Duodenal mucosa (tissue), 2 donors: Measurements from ENCODE around the gene SORT1.
A peak's percentile ranks its signal among the peaks of the same experiment; 100 is the strongest.

Source experiments
- H3K27ac ChIP-seq: one replicate; pipeline ENCODE4 v1.7.0; 2013; ENCODE audit warnings: low read depth, low read length
- H3K27me3 ChIP-seq, 2 donors: one replicate each; pipeline ENCODE4 v1.7.0; 2013; ENCODE audit warnings: low read length in 2 of 2, control low read depth in 1 of 2; ENCODE audit not compliant: insufficient read depth in 2 of 2, control insufficient read depth in 1 of 2
- H3K36me3 ChIP-seq, 2 donors: one replicate each; pipeline ENCODE4 v1.7.0; 2013; ENCODE audit warnings: low read length in 2 of 2, control low read depth in 1 of 2; ENCODE audit not compliant: insufficient read depth in 2 of 2, control insufficient read depth in 1 of 2
- H3K4me1 ChIP-seq, 2 donors: one replicate each; pipeline ENCODE4 v1.7.0; 2013; ENCODE audit warnings: low read length in 2 of 2, control low read depth in 1 of 2; ENCODE audit not compliant: insufficient read depth in 2 of 2, control insufficient read depth in 1 of 2
- H3K4me3 ChIP-seq, 2 donors: one replicate each; pipeline ENCODE4 v1.7.0; 2013; ENCODE audit warnings: low read length in 2 of 2, low read depth in 1 of 2
- H3K9ac ChIP-seq, 2 donors: one replicate each; pipeline ENCODE4 v1.7.0; 2013; ENCODE audit warnings: low read length in 2 of 2, low read depth in 1 of 2
- H3K9me3 ChIP-seq, 2 donors: one replicate each; pipeline ENCODE4 v1.7.0; 2013; ENCODE audit warnings: low read length in 2 of 2, control low read depth in 1 of 2; ENCODE audit not compliant: control insufficient read depth in 1 of 2

The SORT1 gene

DNA sequence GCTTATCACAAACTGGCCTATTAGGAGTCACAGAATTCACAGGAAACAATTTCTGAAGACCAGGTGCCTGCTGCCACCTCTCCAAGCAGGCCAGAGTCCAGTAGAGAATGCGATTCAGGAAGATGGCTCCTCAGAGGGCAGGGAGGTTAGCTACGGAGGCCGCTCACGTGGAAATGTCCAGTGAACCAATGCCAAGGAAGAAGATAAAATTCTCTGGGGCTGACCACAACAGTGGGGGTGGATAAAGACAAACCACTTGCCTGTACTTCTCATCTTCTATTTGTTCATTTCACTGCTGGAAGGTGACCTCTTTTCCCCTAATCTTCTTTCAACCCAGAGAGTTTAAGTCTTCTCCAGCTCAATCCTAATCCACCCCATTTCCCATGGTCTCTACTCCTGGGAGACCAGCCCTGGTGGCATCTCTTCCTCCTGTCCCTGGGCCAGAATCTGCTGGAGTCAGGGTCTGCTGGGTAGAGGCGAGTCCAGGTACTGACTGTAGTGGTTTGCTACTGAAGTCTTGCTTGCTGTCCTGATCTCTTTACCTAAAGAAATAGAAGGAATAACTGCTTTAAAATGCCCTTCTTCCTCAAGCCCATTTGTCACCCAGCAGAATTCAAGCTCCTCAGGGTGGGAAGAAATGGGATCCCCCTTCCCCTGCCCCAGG lies 118.0 kb downstream of the SORT1 start:
- H3K4me1 ChIP-seq, result peaks cover 39 to 40% of the 10 kb centered on the region in 2 donors

DNA sequence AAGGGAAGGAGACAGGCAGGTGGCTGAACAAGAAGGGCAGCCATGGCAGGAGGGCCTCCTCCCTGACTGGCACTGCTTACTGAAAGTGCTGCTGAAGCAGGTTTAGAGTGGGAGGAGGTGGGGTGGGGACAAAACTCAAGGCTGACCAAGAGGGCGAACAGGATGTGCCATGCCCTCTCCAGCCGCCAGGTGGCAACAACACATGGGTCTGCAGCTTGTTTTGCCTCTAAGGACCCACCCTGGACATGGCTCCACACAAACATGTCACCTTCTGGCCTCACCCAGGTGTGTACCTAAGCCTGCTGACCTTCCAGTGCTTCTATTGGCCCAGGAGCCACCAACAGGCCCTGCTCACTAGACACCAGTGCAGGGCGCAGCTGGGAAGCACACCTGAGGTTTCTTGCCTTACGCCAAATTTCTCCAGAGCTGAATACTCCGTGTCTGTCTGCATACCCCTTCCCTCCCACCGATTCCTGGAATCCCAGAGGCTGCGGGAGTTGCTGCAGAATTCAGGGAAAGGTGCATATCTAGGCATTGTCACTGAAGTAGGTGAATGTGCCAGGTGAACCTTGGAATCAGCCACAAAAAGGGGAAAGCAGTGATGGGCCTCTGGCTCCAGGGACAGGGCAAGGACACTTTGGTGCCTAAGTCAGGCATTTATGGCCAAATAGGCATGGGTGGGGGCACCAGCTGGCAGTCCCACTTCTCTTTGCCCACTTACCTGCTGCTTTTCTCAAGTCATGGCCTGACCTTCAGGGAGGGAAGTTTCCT lies 120.1 kb downstream of the SORT1 start:
- H3K4me3 ChIP-seq, result no peak overlapping the region
- peak overlapping the region; percentile 39 for H3K27ac ChIP-seq
- peak overlapping the region in 1 of 2 donors; percentile 13 for H3K9ac ChIP-seq
- no peaks in the 10 kb centered on the region for H3K27me3 ChIP-seq
- H3K9me3 ChIP-seq, result no peaks in the 10 kb centered on the region
- peaks cover 30 to 40% of the 10 kb centered on the region in 2 donors for H3K4me1 ChIP-seq
- H3K36me3 ChIP-seq, result peaks cover 0 to 8% of the 10 kb centered on the region in 2 donors

More for the DNA sequence above, 118.0 kb downstream of the SORT1 start:
- Histone ChIP-seq H3K9me3 (no peaks in the 10 kb centered on the region), H3K9ac (no peak overlapping the region), H3K4me3 (no peak overlapping the region), H3K27ac (no peak overlapping the region), H3K27me3 (no peaks in the 10 kb centered on the region), H3K36me3 (peaks cover 0 to 8% of the 10 kb centered on the region in 2 donors)

DNA sequence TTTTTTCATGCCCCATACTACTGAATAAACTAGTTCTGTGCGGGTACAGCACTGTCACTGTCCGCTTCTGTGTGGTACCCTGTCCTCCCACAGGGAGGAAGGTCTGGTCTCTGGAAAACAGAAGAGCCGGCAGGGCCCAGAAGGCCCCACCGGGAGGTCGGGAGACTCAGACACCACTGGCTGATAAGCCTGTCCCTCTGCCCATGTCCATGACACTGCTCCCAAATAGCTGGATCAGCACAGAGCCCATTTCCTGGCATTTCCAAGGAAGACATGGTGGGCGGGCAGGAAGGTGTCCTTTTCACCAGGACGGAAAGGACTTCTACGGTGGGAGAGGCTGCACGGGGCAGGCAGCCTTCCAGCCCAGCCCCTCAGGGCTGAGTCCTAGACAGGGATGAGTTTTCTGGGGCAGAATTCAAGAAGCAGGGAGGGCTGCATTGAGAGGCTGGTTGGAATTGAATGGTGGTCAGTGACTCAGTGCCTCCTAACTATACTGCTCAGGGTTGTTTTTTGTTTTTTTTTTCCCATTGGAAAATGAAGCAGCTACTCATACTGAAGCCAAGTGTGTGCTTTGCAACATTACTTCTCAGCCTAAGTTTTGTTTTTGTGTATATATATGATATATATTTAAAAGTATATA lies 121.9 kb downstream of the SORT1 start:
- no peak overlapping the region for H3K4me3 ChIP-seq
- H3K4me1 ChIP-seq, result peaks cover 20 to 29% of the 10 kb centered on the region in 2 donors
- H3K27ac ChIP-seq, result no peak overlapping the region
- H3K36me3 ChIP-seq, result peaks cover 0 to 8% of the 10 kb centered on the region in 2 donors
- H3K9ac ChIP-seq, result no peak overlapping the region
- H3K27me3 ChIP-seq, result no peaks in the 10 kb centered on the region
- no peaks in the 10 kb centered on the region for H3K9me3 ChIP-seq

DNA sequence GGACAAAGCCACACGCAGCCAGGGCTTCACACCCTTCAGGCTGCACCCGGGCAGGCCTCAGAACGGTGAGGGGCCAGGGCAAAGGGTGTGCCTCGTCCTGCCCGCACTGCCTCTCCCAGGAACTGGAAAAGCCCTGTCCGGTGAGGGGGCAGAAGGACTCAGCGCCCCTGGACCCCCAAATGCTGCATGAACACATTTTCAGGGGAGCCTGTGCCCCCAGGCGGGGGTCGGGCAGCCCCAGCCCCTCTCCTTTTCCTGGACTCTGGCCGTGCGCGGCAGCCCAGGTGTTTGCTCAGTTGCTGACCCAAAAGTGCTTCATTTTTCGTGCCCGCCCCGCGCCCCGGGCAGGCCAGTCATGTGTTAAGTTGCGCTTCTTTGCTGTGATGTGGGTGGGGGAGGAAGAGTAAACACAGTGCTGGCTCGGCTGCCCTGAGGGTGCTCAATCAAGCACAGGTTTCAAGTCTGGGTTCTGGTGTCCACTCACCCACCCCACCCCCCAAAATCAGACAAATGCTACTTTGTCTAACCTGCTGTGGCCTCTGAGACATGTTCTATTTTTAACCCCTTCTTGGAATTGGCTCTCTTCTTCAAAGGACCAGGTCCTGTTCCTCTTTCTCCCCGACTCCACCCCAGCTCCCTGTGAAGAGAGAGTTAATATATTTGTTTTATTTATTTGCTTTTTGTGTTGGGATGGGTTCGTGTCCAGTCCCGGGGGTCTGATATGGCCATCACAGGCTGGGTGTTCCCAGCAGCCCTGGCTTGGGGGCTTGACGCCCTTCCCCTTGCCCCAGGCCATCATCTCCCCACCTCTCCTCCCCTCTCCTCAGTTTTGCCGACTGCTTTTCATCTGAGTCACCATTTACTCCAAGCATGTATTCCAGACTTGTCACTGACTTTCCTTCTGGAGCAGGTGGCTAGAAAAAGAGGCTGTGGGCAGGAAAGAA lies 122.9 kb downstream of the SORT1 start:
- Histone ChIP-seq H3K27me3 (no peaks in the 10 kb centered on the region), H3K9ac (no peak overlapping the region), H3K4me3 (no peak overlapping the region), H3K9me3 (no peaks in the 10 kb centered on the region), H3K4me1 (peaks cover 20 to 29% of the 10 kb centered on the region in 2 donors), H3K27ac (no peak overlapping the region), H3K36me3 (peaks cover 0 to 3% of the 10 kb centered on the region in 2 donors)

DNA sequence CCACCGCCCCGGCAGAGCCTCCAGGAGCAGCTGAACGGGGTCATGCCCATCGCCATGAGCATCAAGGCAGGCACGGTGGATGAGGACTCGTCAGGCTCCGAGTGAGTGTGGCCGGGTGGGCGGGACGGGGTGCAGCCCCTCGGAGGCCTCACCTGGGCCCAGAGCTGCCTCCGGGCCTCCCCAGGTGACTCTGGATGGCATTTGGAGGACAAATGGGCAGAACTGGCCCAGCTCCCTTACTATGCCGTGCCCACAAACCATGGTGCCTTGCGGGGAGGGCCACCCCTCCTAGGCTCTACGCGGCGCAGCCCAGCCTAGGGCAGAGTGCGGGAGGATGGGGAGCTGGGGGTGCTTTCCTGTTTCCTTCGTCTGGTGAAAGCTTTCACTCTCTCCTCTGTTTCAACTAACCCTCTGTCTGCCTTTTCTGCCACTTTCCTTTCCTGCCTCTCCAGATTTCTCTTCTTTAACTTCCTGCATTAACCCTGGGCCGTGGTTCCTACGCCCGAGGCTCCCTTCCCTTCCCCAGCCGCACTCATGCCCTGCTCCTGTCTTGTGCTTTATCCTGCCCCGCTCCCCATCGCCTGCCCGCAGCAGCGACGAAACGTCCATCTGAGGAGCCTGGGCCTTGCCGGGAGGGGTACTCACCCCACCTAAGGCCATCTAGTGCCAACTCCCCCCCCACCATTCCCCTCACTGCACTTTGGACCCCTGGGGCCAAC lies 124.0 kb downstream of the SORT1 start:
- H3K9ac ChIP-seq, result no peak overlapping the region
- no peaks in the 10 kb centered on the region for H3K9me3 ChIP-seq
- no peak overlapping the region for H3K4me3 ChIP-seq
- H3K27ac ChIP-seq, result no peak overlapping the region
- no peaks in the 10 kb centered on the region for H3K36me3 ChIP-seq
- peaks cover 20 to 29% of the 10 kb centered on the region in 2 donors for H3K4me1 ChIP-seq
- no peaks in the 10 kb centered on the region for H3K27me3 ChIP-seq

DNA sequence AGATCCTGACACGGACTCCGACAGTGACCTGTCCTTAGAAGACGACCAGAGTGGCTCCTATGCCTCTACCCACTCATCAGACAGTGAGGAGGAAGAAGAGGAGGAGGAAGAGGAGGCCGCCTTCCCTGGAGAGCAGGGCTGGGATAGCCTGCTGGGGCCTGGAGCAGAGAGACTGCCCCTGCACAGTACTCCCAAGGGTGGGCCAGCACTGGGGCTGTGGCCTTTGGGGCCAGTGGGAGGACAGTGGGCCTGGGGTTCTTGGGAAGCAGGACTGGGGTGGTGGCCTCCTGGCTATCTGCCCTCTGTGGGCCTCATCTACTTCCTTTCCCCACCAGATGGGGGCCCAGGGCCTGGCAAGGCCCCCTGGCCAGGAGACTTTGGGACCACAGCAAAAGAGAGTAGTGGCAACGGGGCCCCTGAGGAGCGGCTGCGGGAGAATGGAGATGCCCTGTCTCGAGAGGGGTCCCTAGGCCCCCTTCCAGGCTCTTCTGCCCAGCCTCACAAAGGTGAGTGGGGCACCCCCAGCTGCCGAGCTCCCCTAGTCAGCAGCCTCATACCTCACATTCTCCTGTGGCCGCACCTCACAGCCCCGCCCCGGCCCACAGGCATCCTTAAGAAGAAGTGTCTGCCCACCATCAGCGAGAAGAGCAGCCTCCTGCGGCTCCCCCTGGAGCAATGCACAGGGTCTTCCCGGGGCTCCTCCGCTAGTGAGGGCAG lies 124.7 kb downstream of the SORT1 start:
- Histone ChIP-seq H3K4me3 (no peak overlapping the region), H3K9ac (no peak overlapping the region), H3K9me3 (no peaks in the 10 kb centered on the region), H3K27ac (no peak overlapping the region), H3K4me1 (peaks cover 20 to 25% of the 10 kb centered on the region in 2 donors), H3K27me3 (no peaks in the 10 kb centered on the region), H3K36me3 (no peaks in the 10 kb centered on the region)

DNA sequence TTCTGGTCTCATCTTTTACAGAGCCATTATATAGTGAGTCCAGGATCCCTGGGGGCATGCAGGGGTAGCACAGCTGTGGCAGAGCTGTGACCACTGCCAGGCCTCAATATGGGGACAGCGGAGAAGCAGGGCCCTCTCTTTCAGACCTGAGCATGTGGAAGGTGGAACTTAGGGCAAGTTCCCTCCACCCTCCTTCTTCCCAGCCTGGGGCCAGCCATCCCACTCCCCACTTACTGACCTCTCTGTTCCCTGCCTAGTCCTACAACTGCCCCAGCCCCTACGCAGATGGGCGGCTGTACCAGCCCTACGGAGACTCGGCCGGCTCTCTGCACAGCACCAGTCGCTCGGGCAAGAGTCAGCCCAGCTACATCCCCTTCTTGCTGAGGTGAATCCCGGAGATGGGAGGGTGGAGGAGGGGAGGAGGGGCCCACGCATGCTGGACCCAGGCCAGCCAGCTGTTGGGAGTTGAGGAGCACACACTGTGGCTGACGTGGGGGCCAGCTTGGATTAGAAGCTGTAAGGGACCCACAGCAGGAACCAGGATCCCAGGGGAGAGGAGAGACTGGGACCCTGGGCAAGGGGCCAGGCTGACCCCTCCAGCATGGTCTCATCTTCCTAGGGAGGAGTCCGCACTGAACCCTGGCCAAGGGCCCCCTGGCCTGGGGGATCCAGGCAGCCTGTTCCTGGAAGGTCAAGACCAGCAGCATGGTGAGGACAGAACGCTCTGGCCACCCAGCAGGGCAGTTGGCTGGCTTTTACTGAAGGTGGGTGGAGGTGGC lies 125.5 kb downstream of the SORT1 start:
- Histone ChIP-seq H3K9ac (no peak overlapping the region), H3K27me3 (no peaks in the 10 kb centered on the region), H3K9me3 (no peaks in the 10 kb centered on the region), H3K27ac (no peak overlapping the region), H3K4me1 (peaks cover 12 to 17% of the 10 kb centered on the region in 2 donors), H3K4me3 (no peak overlapping the region), H3K36me3 (no peaks in the 10 kb centered on the region)

DNA sequence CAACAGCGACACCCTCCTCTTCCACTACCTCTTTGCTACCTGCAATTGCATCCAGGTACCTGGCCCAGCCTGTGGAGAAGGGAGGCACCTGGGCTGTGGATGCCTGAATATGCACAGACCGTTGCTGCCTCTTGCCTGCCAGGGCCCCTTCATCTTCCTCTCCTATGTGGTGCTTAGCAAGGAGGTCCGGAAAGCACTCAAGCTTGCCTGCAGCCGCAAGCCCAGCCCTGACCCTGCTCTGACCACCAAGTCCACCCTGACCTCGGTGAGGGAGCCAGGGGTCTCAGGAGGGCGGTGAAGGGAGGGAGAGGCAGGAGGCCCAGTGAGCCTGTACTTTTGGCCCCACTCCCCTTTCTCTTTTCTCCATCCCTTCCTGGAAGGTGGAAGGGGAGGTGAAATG lies 126.3 kb downstream of the SORT1 start:
- Histone ChIP-seq H3K36me3 (no peaks in the 10 kb centered on the region), H3K27ac (no peak overlapping the region), H3K9ac (no peak overlapping the region), H3K4me1 (peaks cover 6 to 13% of the 10 kb centered on the region in 2 donors), H3K9me3 (no peaks in the 10 kb centered on the region), H3K27me3 (no peaks in the 10 kb centered on the region), H3K4me3 (no peak overlapping the region)
